ENCODE measurements around the gene FAM161A.
"Not testable (repeated sequence)": the region's sequence is repeated elsewhere in the genome, so short reads cannot be mapped to it uniquely, and the experiment has no call there.

FAM161A gene

GRCh38 chr2:61833971-61834370 is 19.9 kb downstream of the FAM161A start:
- no peak for DNase-seq

DNA sequence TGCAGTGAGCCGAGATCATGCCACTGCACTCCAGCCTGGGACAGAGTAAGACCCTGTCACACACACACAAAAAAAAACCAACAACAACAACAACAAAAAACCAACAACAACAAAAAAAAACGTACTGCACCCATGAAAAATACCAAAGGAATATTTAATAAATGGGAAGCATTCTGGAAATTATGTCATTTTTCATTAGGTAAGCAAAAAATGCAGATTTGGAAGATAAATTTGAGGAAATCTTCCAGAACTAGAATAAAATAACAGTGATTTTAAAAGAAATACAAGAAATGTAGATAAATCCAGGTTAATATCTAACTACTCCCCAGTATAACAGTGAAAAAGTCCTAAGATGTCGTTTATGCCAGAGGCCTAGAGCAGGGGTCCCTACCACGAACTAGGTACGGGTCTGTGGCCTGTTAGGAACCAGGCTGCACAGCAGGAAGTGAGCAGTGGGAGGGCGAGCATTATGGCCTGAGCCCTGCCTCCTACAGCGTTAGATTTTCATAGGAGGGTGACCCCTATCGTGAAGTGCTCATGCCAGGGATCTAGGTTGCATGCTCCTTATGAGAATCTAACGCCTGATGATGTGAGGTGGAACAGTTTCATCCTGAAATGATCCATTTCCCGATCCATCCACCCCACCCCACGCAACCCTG is 21.5 kb downstream of the FAM161A start:
- no peak for DNase-seq

GRCh38 chr2:61822255-61822654 is 31.6 kb downstream of the FAM161A start:
- DNase-seq, result no peak

GRCh38 chr2:61816480-61817355 is 37.1 kb downstream of the FAM161A start:
- DNase-seq, result no peak

DNA sequence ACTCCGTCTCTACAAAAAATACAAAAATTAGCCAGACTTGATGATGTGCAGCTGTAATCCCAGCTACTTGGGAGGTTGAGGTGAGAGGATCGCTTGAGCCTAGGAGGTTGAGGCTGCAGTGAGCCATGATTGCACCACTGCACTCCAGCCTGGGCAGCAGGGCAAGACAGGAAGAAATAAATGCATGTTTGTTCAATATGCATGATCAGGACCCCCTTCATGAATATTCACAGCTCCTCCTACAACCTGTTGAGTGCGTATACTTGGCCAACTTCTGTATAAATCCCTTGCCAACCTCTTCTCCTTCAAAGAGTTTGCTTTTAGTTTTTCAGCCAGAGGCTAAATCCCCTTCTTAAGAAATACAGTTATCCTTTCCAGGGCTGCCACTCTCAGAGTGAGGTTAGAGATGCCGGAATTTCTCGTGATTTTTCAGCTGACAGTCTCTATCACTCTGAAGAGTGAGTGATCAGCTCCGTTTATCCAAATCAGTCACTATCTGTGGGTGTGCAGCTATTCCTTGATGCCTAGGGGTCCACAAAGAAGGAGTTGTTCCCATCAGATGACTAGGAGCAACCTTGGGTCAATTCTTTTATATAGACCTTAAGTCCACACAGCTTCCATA is 39.2 kb downstream of the FAM161A start:
- no peak for DNase-seq

DNA sequence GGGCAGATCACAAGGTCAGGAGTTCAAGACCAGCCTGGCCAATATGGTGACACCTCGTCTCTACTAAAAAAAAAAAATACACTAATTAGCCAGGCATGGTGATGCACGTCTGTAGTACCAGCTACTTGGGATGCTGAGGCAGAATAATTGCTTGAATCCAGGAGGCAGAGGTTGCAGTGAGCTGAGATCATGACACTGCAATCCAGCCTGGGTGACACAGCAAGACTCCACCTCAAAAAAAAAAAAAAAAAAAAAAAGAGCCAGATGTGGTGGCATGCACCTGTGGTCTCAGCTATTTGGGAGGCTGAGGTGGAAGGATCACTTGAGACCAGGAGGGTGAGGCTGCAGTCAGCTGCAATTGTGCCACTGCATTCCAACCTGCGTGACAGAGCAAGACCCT is 40.5 kb downstream of the FAM161A start:
- not testable (repeated sequence) for DNase-seq

- DNase-seq, result no peak
Measured at GRCh38 chr2:61811821-61812220, 42.0 kb downstream of the FAM161A start.

GRCh38 chr2:61810203-61810602 is 43.7 kb downstream of the FAM161A start:
- not testable (repeated sequence) for DNase-seq

- not testable (repeated sequence) for DNase-seq
Measured at GRCh38 chr2:61808693-61809092, 45.2 kb downstream of the FAM161A start.

DNA sequence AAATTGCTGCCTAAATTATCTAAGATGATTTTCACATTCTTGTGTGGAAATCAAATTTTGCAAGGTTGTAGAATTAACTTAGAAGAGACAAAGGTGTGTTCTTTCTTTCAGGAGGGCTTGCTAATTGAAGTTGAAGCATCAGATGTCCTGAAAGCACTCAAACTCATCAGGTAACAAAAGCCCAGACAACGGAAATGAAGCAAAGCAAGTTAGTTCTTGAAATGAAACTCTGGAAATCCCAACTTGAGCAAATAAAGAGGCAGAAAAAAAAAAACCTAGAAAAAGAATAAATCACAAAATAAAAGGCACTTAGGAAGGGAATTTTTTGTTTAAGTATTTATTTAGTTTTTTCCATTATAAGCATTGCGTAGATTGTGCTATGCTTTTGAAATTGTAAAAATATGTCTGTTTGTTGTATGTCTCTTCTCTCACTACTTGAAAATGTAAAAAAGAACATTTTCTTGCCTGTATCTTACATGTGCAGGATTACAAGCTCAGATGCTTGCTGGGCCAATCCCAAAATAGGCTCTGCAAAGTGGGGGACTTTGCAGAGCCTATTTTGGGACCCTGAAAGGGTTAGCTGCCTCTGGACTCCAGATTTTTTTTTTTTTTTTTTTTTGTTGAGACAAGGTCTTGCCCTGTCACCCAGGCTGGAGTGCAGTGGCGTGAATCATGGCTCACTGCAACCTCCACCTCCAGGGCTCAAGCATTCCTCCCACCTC is 46.7 kb downstream of the FAM161A start:
- no peak for DNase-seq

GRCh38 chr2:61802548-61802947 is 51.3 kb downstream of the FAM161A start:
- DNase-seq, result no peak

- no peak for DNase-seq
Measured at GRCh38 chr2:61799099-61799498, 54.8 kb downstream of the FAM161A start.

- not testable (repeated sequence) for DNase-seq
Measured at GRCh38 chr2:61797446-61797845, 56.4 kb downstream of the FAM161A start.

DNA sequence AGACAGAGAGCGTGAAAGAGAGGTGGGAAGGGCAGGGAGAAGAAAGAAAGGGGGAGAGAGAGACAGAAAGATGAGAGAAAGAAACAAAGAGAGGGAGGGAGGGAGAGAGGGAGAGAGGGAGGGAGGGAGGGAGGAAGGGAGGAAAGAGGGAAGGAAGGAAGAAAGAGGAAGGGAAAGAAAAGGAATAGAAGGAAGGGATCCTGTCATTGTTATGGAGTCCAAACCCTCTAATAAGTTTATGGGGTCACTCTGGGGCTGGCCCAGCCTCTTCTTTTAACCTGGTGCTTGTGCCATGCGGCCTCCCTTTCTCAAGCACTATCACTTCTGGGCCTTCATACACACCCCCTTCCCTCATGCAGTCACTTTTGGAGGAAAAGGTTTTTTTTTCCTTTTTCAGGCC is 58.5 kb downstream of the FAM161A start:
- DNase-seq, result no peak

GRCh38 chr2:61793389-61793836 is 60.4 kb downstream of the FAM161A start:
- DNase-seq, result peak; percentile 46

GRCh38 chr2:61792355-61792890 is 61.4 kb downstream of the FAM161A start:
- DNase-seq, result no peak

GRCh38 chr2:61789807-61790602 is 63.9 kb downstream of the FAM161A start:
- no peak for DNase-seq

DNA sequence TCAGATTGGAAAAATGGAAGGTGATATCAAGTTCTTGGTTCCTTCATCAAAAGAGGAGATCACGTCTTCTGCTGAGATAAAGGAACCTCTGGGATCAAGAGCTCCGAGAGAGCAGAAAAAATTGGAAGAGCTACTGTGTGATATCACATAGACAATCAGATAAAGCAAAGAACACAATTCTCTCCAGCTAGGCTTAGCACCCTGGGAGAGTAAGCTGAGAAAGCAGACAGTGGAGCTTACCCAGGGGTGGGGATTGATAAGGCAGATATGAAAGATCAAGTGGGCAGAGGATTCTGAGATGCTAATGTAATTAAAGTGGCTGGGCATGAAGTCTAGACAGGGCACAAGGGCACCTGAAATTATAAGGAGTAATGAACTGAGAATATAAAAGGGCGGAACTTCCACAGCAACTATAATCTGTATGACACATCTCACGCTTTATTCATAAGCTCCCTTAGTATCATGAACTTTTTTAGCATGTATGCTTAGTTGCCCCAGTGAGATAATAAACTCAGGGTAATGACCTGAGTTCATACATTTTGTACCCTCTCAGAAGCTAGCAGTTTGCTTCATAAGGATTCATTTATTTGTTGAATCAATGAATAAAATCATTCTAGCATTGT is 65.8 kb downstream of the FAM161A start:
- no peak for DNase-seq

DNA sequence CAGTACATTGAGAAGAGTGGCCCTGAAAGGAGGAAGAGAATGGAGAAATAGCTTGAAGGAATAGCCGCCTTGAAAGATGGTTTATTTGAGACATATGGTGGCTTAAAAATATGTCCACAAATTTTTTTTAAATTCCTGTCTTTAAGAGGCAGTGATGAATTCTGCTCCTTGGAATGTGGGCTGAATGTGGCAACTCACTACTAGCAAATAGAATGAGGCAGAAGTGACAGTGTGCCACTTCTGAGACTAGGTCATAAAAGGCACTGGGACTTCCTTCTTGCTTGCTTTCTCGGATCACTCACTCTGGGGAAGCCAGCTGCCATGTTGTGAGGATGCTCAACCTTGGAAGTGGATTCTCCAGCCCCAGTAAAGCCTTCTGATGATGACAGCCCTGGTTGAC is 67.0 kb downstream of the FAM161A start:
- DNase-seq, result no peak

DNA sequence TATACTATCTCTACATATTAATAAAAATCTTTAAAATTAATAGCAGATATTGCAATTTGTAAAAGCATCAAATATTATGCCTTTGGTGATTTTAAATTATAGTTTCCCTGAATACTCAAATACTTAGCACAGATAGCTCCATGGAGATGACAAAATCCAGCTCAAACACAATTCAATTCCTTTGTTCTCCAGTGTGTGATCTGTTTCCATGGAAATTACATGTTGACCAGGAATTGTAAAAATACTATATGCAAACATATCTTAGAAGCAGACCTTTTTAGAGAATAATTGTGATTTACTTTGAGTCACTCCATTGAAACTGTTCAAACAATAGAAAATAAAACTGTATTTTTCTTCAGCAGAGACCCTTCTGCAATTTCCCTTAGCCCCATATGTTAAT is 68.3 kb downstream of the FAM161A start:
- DNase-seq, result no peak

- no peak for DNase-seq
Measured at GRCh38 chr2:61784643-61785042, 69.2 kb downstream of the FAM161A start.
